Neural cell (in vitro differentiated cells): ENCODE data around the gene LRRC19. TPM values are rescaled to one million over a fixed set of nuclear protein-coding genes. Genes with fewer than 3 reads are reported as not detected.

Source experiments
- H2AFZ ChIP-seq: fragments of 200-600, 300-800 bp; sonication (generic), shearing (Covaris generic); 2 replicates; pipeline ENCODE4 v1.6.0; 2014; ENCODE audit warnings: low read depth, mild to moderate bottlenecking, antibody characterized with exemption, low read length, moderate library complexity
- H3F3A ChIP-seq: fragments of 200-600 bp; shearing (Covaris generic); 2 replicates; pipeline ENCODE4 v1.6.1; 2016; ENCODE audit warnings: mild to moderate bottlenecking, moderate library complexity, mixed read lengths, antibody characterized with exemption, low read length; ENCODE audit not compliant: insufficient read depth, poor library complexity, severe bottlenecking
- H3K27ac ChIP-seq: fragments of 200-600, 300-800 bp; sonication (generic), shearing (Covaris generic); 2 replicates; pipeline ENCODE4 v1.5.1; 2014; ENCODE audit warnings: mild to moderate bottlenecking, low read length, moderate library complexity
- H3K27me3 ChIP-seq: fragments of 300-800, 200-600 bp; sonication (generic), shearing (Covaris generic); 2 replicates; pipeline ENCODE4 v1.6.0; 2014; ENCODE audit warnings: mild to moderate bottlenecking, low read depth, low read length, moderate library complexity; ENCODE audit not compliant: insufficient read depth
- H3K36me3 ChIP-seq: fragments of 300-800, 200-600 bp; sonication (generic), shearing (Covaris generic); 2 replicates; pipeline ENCODE4 v1.5.1; 2014; ENCODE audit warnings: mild to moderate bottlenecking, antibody characterized with exemption, low read length, moderate library complexity; ENCODE audit not compliant: insufficient read depth
- H3K4me2 ChIP-seq: fragments of 300-800, 200-600 bp; sonication (generic), shearing (Covaris generic); 2 replicates; pipeline ENCODE4 v1.6.0; 2014; ENCODE audit warnings: mild to moderate bottlenecking, low read length
- H3K4me3 ChIP-seq: fragments of 300-800, 200-600 bp; sonication (generic), shearing (Covaris generic); 2 replicates; pipeline ENCODE4 v1.5.1; 2014; ENCODE audit warnings: mild to moderate bottlenecking, low read length, moderate library complexity
- H3K79me2 ChIP-seq: fragments of 200-600 bp; shearing (Covaris generic); replicated peaks from 2 replicates; pipeline ENCODE4 v1.6.0; 2014; ENCODE audit warnings: mild to moderate bottlenecking, low read length, moderate library complexity; ENCODE audit not compliant: insufficient read depth
- H3K9ac ChIP-seq: fragments of 300-800, 200-600 bp; sonication (generic), shearing (Covaris generic); 2 replicates; pipeline ENCODE4 v1.6.1; 2016; ENCODE audit warnings: mild to moderate bottlenecking, low read length, mixed read lengths
- H3K9me2 ChIP-seq: fragments of 200-600 bp; shearing (Covaris generic); 2 replicates; pipeline ENCODE4 v1.6.1; 2016; ENCODE audit warnings: mild to moderate bottlenecking, low read length, mixed read lengths; ENCODE audit not compliant: insufficient read depth
- H3K9me3 ChIP-seq: fragments of 200-600, 300-800 bp; sonication (generic), shearing (Covaris generic); 2 replicates; pipeline ENCODE4 v1.6.1; 2016; ENCODE audit warnings: mild to moderate bottlenecking, mixed run types, low read length, moderate library complexity, mixed read lengths
- H4K20me1 ChIP-seq: fragments of 200-600 bp; shearing (Covaris generic); 2 replicates; pipeline ENCODE4 v1.6.1; 2016; ENCODE audit warnings: mild to moderate bottlenecking, mixed run types; ENCODE audit not compliant: insufficient read depth
- EP300 ChIP-seq: fragments of 450-650 bp; conservative IDR thresholded peaks from 2 replicates; pipeline ENCODE4 v1.6.1; 2014; ENCODE audit warnings: antibody characterized with exemption, mild to moderate bottlenecking, moderate library complexity; ENCODE audit not compliant: poor library complexity, severe bottlenecking
- EZH2 ChIP-seq: fragments of 200-600, 300-800 bp; shearing (Covaris generic), sonication (generic); IDR thresholded peaks from 2 replicates; pipeline ENCODE4 v1.6.1; 2014; ENCODE audit warnings: antibody characterized with exemption, low read length, borderline replicate concordance, mild to moderate bottlenecking; ENCODE audit not compliant: insufficient read depth, poor library complexity, severe bottlenecking
- MXI1 ChIP-seq: fragments of 450-650 bp; conservative IDR thresholded peaks from 2 replicates; pipeline ENCODE4 v1.6.1; 2014; ENCODE audit warnings: antibody characterized with exemption, mild to moderate bottlenecking; ENCODE audit not compliant: poor library complexity, severe bottlenecking
- POLR2AphosphoS5 ChIP-seq: IDR thresholded peaks from 2 replicates; pipeline ENCODE4 v1.6.1; 2012
- RAD21 ChIP-seq: fragments of 450-650 bp; conservative IDR thresholded peaks from 2 replicates; pipeline ENCODE4 v1.6.1; 2014; ENCODE audit warnings: antibody characterized with exemption, mild to moderate bottlenecking, moderate library complexity
- SMC3 ChIP-seq: fragments of 450-650 bp; conservative IDR thresholded peaks from 2 replicates; pipeline ENCODE4 v1.6.1; 2014; ENCODE audit warnings: antibody characterized with exemption, mild to moderate bottlenecking, moderate library complexity; ENCODE audit not compliant: poor library complexity
- TAF1 ChIP-seq: IDR thresholded peaks from 2 replicates; pipeline ENCODE4 v1.6.1; 2012; ENCODE audit warnings: low read depth
- polyA plus RNA-seq: library from polyadenylated mRNA; depleted of rRNA; stranded (reverse); fragments of >200 nt; gene quantifications from 2 replicates; pipeline ENCODE4 v1.2.3, GENCODE V29; 2014
- TF ChIP-seq, protein P1 (sequence below): IDR thresholded peaks from 2 replicates; pipeline ENCODE4 v1.6.1; 2012; ENCODE audit warnings: borderline replicate concordance
- TF ChIP-seq, protein P2 (sequence below): fragments of 450-650 bp; IDR thresholded peaks from 2 replicates; pipeline ENCODE4 v1.5.1; 2014; ENCODE audit warnings: antibody characterized with exemption, mild to moderate bottlenecking, moderate library complexity; ENCODE audit not compliant: poor library complexity, severe bottlenecking

The LRRC19 gene
- polyA plus RNA-seq, 1 donor from 2014 or later: not detected

DNA sequence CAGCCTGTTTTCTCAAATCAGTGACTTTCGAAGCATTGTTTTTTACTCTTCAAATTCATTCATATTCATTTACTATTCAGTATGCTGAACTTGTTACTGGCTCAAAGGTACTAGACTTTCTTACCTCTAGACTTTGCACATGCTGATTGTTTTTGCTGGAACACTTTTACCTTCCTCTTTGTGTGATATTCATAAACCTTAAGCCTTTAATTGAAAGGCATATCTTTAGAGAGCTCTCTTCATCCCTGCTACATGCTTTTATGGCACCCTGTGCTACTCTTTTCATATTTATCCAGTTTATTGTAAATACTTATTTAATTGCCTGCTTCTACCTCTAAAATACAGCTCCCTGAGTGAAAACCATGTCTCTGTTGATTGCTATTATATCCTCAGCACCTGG is 48.7 kb upstream of the LRRC19 start:
- Histone ChIP-seq H3K4me2 (no peak overlapping the region), H3K4me3 (no peak overlapping the region), H3K9me2 (no peaks in the 10 kb centered on the region), H3K27ac (no peak overlapping the region), H3K27me3 (no peaks in the 10 kb centered on the region), H2AFZ (no peak overlapping the region), H3K9me3 (no peaks in the 10 kb centered on the region), H3K79me2 (no peaks in the 10 kb centered on the region), H3F3A (no peaks in the 10 kb centered on the region), H3K9ac (no peak overlapping the region), H3K36me3 (no peaks in the 10 kb centered on the region), H4K20me1 (no peaks in the 10 kb centered on the region)
- TF ChIP-seq, protein P1, sequence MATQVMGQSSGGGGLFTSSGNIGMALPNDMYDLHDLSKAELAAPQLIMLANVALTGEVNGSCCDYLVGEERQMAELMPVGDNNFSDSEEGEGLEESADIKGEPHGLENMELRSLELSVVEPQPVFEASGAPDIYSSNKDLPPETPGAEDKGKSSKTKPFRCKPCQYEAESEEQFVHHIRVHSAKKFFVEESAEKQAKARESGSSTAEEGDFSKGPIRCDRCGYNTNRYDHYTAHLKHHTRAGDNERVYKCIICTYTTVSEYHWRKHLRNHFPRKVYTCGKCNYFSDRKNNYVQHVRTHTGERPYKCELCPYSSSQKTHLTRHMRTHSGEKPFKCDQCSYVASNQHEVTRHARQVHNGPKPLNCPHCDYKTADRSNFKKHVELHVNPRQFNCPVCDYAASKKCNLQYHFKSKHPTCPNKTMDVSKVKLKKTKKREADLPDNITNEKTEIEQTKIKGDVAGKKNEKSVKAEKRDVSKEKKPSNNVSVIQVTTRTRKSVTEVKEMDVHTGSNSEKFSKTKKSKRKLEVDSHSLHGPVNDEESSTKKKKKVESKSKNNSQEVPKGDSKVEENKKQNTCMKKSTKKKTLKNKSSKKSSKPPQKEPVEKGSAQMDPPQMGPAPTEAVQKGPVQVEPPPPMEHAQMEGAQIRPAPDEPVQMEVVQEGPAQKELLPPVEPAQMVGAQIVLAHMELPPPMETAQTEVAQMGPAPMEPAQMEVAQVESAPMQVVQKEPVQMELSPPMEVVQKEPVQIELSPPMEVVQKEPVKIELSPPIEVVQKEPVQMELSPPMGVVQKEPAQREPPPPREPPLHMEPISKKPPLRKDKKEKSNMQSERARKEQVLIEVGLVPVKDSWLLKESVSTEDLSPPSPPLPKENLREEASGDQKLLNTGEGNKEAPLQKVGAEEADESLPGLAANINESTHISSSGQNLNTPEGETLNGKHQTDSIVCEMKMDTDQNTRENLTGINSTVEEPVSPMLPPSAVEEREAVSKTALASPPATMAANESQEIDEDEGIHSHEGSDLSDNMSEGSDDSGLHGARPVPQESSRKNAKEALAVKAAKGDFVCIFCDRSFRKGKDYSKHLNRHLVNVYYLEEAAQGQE: no peak
- TF ChIP-seq EP300 (no peak), EZH2 (no peak), TAF1 (no peak), SMC3 (no peak), MXI1 (no peak), POLR2AphosphoS5 (no peak), RAD21 (no peak)
- TF ChIP-seq, protein P2, sequence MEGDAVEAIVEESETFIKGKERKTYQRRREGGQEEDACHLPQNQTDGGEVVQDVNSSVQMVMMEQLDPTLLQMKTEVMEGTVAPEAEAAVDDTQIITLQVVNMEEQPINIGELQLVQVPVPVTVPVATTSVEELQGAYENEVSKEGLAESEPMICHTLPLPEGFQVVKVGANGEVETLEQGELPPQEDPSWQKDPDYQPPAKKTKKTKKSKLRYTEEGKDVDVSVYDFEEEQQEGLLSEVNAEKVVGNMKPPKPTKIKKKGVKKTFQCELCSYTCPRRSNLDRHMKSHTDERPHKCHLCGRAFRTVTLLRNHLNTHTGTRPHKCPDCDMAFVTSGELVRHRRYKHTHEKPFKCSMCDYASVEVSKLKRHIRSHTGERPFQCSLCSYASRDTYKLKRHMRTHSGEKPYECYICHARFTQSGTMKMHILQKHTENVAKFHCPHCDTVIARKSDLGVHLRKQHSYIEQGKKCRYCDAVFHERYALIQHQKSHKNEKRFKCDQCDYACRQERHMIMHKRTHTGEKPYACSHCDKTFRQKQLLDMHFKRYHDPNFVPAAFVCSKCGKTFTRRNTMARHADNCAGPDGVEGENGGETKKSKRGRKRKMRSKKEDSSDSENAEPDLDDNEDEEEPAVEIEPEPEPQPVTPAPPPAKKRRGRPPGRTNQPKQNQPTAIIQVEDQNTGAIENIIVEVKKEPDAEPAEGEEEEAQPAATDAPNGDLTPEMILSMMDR: no peak

DNA sequence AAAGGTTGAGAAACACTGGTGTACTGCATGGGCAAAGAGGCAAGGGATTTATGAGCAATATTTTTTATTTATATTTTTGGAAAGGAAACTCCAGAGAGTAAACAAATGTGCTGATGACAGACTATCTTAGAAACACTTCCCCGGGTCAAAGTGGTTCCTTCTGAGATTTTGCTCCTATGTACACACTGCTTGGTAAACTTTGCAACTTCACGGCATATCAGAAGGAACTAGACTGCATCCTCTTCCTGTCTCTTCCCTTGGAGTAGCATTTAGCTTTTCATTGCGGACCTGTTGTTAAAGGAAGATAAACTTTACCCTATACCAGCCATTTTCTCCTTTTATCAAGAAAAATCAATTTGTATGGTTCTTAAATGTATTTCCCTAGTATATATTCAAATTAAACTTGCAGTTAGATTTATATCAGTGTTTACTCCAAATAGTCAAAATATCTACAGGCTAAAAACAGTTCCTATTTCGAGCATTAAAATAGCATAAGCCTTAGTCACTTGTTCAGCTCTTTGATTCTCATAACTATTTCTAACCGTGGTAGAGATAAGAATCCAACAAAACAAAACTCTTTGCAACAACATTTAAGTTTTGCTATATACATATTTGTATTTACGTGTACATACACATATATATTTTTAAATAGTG is 48.0 kb upstream of the LRRC19 start:
- Histone ChIP-seq H3K79me2 (no peaks in the 10 kb centered on the region), H3F3A (no peaks in the 10 kb centered on the region), H3K4me3 (no peak overlapping the region), H4K20me1 (no peaks in the 10 kb centered on the region), H2AFZ (no peak overlapping the region), H3K4me2 (no peak overlapping the region), H3K27me3 (no peaks in the 10 kb centered on the region), H3K9me3 (no peaks in the 10 kb centered on the region), H3K27ac (no peak overlapping the region), H3K9ac (no peak overlapping the region), H3K9me2 (no peaks in the 10 kb centered on the region), H3K36me3 (no peaks in the 10 kb centered on the region)
- no peak for TF ChIP-seq EZH2
- no peak for TF ChIP-seq EP300
- no peak for TF ChIP-seq TAF1
- no peak for TF ChIP-seq POLR2AphosphoS5
- TF ChIP-seq MXI1: no peak
- TF ChIP-seq RAD21: no peak
- no peak for TF ChIP-seq SMC3
- TF ChIP-seq, protein P2: no peak
- TF ChIP-seq, protein P1: no peak
